ENCODE results near the gene SRM. TPM values are rescaled to one million over a fixed set of nuclear protein-coding genes. Genes with fewer than 3 reads are reported as not detected.
"Not testable (repeated sequence)": the region's sequence is repeated elsewhere in the genome, so short reads cannot be mapped to it uniquely, and the experiment has no call there.

Gene SRM
- total RNA-seq, 1 donor from 2014 or later = 139 TPM

DNA sequence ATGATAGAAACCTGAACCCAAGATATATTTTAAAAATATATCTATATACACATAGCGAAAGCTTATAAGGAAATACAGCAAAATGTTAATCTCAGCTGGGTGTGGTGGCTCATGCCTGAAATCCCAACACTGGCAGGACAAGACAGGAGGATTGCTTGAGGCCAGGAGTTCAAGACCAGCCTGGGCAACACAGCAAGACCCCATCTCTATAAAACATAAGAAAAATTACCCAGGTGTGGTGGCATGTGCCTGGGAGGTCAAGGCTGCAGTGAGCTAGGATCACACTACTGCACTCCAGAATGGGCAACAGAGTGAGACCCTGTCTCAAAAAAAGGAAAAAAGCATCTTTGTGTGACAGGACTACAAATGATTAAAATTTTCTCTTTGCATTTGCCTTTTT lies 6.0 kb upstream of the SRM start:
- no peak for DNase-seq (ENCODE audit: extremely low read depth, low read depth, low spot score)

DNA sequence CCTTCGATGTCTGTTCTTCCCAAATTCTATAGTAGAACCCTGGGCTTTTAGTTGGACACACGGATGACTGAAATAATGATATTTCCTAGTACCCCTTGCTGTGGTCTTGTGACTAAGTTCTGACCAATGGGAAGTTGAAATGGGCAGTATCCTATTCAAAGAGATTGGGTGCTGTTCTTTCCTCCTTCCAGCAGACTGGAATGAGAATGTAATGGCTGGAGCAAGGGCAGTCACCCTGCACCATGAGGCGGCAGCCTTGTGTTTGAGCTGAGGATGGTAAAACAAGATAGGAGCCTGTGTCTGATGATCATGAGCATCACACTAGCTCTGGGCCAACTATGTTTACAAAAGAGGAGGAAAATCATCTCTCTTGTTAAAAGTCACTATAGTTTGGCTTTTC lies 5.1 kb upstream of the SRM start:
- no peak for DNase-seq (ENCODE audit: extremely low read depth, low read depth, low spot score)

DNA sequence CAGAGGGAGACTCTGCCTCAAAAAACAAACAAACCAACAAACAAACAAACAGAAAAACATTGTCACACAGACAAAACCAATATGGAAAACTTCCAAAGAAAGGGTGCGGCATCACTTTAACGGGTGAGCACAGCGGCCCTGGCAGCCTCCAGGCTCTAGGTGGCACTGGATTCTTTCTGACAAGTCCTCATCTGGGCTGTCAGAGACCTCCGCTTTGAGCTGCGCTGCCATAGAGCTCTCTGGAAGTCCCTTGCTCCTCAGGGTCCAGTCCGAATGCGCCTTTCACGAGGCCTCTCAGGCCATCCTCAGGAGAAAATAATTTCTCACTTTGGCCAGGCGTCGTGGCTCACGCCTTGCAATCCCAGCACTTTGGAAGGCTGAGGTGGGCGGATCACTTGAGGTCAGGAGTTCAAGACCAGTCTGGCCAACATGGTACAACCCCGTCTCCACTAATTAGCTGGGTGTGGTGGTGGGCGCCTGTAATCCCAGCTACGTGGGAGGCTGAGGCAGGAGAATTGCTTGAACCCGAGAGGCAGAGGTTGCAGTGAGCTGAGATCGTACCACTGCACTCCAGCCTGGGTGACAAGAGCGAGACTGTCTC lies 4.2 kb upstream of the SRM start:
- DNase-seq (ENCODE audit: extremely low read depth, low read depth, low spot score) = not testable (repeated sequence)

DNA sequence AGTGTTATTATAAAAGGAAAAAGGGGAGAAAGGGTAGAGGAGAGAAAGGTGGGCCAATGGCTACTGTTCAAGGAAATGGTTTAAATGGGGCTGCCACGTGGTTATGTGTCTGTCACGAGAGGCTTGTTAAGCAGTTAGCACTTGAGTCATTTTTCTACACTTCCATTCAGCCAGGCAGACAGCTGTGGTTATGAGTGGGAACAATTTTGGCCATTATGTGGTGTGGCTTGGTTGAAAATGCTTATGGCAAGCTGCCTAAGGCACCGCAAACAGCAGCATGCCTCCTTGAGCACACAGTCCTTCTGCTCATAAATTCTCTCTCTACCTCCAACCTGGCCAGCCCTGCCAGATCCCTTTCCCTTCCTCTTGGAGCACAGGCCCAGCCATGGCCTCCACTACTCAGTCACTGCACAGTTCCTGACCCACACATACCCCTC lies 3.2 kb upstream of the SRM start:
- no peak for DNase-seq (ENCODE audit: extremely low read depth, low read depth, low spot score)

DNA sequence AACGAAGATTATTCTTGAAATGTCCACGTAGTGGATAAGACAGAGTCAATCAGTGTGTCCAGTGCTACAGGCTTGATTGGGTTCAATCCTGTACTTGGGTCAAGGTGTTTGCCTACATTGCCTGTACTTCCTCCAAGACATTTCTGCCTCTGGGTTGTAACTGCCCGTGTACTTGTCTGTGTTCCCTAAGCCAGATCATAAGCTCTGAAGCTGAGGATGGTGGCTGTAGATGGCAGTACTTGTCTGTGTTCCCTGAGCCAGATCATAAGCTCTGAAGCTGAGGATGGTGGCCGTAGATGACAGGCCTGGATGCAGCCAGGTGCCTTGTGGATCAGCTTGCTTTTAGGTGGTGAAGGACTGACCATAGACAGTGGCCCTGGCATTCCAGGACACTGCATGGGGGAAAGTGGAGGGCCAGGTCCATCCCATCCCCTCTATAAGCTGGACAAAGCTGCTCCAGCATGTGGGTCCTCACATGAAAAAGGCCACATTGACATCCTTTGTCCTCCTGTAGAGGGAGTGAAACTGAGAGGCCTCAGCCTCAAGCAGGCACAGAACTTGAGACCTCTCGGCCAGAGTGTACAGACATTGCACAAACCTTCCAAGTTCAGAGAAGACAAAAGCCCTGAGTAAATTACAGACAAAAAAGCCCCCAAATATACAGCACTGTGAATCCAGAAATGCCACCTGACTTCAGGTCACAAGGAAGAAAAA lies 2.0 kb upstream of the SRM start:
- no peak for DNase-seq (ENCODE audit: extremely low read depth, low read depth, low spot score)

DNA sequence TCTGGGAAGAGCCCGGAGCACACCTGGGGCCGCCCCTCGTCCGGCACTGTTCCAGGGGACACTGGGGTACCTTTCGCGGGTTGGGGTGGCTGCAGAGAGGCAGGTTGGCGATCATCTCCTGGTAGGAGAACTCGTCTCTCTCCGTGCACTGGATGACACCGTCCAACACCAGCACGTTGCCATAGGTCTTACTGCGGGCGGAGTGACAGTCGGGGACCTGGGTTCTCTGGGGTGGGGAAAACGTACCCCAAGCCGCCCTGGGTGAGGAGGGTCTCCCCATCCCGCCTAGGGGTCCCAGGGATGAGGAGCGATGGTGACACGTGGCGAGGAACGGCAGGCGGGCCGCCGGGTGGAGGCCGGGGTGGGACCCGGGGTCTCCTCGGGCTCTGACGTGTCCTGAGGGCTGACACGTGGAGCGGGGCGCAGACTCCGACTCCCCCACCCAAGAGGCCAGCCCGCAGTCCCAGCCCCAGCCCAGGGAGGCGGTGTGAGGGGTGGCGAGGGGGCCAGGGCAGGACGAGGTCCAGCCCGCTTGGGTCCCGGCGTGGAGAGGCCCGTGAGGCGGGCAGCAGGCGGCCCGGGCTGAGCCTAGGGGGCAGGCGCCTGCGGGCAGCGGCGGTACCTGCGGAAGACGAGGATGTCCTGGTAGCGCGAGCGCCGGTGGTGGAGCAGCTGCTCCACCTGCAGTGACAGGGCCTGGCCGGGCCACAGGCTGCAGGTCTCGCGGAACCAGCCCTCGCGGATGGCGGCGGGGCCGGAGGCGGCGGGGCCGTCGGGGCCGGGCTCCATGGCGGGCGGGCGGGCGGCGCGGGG lies 457 bp downstream of the SRM start:
- DNase-seq (ENCODE audit: extremely low read depth, low read depth, low spot score) = no peak

DNA sequence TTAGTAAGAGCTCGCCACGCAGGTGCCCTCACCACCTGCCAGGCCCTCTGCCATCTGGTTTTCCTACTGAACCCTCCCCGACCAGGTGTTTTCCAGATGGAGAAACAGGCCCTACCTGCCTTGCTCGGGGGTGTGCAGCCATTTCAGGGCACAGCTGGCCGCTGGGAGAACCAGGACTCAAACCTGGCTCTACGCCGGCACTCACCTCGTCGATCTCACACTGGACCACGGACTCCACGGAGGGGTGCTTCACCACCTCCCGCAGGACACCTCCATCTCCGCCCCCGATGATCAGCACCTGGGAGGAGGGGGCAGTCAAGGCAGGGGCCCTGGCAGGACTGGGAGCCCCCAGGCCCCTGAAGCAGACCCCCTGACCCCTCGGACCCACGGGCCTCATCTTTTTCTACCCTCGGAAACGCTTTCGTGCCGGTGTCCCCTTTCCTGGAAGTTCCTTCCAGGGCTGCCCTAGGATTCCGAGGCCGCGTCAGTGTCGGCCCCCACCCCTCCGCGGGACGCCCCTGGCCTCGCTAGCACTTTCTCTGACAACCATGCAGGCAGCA lies 1.1 kb downstream of the SRM start:
- DNase-seq (ENCODE audit: extremely low read depth, low read depth, low spot score) = no peak

DNA sequence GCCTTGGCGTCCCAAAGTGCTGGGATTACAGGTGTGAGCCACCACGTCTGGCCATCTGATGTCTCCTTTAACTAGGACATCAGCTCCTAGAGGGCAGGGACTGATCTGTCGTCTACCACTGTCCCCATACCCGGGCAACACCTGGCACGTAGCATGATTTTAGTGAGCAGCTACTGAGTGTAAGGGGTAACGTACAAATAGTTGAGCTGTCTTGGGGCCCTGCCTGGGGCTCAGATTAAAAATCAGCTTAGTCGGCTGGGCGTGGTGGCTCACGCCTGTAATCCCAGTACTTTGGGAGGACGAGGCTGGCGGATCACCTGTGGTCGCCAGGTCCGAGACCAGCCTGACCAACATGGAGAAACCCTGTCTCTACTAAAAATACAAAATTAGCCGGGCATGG lies 1.8 kb downstream of the SRM start:
- no peak for DNase-seq (ENCODE audit: extremely low read depth, low read depth, low spot score)

DNA sequence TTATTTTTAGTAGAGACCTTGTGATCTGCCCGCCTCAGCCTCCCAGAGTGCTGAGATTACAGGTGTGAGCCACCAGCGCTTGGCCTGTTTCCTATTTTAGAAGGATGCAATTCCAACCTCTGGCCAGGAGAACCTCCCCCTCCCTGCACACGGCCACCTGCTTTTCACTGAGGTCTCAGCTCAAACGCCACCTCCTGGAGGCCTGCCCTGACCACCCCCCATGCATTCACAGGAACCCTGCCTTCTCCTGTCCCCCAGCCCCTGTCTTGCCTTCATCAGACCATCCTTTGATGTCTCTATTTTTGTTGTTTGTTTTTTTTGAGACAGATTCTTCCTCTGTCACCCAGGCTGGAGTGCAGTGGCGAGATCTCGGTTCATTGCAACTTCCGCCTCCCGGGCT lies 2.3 kb downstream of the SRM start:
- DNase-seq (ENCODE audit: extremely low read depth, low read depth, low spot score) = no peak

DNA sequence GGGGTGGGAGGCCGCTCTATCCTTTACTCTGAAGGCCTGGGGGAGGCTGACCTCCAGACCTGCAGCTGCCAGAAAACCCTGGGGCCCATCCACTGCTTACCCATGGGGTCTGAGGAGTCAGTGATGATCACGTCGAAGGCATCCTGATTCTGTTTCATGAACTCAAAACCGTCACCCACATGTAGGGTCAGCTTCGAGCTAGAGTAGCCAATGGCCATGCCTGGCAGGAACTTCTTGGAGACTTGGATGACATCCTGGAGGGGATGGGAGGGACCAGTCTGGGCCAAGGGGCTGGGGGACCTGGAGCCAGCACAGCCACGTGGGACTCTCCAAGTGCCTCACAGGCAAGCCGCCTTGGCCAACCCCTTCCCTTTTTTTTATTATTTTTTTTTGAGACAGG lies 3.3 kb downstream of the SRM start:
- no peak for DNase-seq (ENCODE audit: extremely low read depth, low read depth, low spot score)

DNA sequence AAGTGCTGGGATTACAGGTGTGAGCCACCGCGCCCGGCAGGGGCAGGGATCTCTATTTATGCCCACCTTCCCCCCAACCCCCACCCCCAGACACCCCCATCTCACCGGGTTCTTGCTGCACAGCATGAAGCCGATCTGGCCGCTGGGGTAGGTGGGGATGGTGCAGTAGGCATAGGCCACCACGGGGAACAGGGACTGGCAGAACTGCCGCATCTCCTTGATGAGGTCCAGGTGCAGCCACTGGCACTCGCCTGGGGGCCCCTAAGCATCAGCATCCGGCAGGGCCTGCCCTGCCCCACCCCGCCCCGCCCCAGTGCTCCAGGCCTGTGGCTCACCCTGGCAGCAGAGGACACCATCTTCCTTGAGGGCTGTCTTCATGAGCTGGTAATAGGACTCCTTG lies 4.1 kb downstream of the SRM start:
- no peak for DNase-seq (ENCODE audit: extremely low read depth, low read depth, low spot score)

DNA sequence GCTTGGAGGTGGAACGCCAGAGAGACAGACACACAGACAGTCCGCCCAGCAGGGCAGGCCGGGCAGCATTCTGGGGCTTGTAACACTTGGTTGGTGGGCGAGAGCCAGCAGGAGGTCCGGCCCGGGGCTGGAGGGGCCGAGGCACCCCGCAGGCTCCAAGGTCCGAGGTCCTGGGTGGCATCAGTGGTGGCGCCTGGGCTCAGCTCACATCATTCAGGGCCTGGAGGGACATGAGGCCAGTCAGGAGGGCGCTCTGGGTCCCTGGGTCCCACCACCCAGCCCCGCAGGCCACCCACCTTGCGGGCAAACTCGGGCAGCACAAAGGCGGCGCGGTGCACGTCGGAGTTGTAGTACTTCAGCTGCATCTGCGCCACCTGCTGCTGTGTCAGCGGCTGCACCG lies 5.2 kb downstream of the SRM start:
- no peak for DNase-seq (ENCODE audit: extremely low read depth, low read depth, low spot score)

DNA sequence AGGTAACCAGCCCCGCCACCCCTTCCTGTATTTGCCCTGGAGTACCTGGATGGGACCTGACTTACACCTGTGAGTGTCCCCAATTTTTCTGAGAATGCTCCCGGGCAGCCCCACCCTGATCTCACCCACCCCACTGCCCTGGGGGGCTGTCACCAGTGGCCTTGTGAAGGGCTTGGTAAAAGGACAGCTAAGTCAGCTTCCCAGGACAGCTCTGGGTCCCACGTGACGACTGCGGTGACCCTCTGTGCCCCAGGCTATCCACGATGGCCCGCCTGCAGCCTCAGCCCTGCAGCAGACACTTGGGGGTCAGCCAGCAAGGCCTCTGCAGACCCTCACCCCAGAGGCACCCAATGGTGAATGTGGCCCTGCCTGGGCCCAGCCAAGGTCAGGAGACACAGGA lies 5.6 kb downstream of the SRM start:
- DNase-seq (ENCODE audit: extremely low read depth, low read depth, low spot score) = no peak

DNA sequence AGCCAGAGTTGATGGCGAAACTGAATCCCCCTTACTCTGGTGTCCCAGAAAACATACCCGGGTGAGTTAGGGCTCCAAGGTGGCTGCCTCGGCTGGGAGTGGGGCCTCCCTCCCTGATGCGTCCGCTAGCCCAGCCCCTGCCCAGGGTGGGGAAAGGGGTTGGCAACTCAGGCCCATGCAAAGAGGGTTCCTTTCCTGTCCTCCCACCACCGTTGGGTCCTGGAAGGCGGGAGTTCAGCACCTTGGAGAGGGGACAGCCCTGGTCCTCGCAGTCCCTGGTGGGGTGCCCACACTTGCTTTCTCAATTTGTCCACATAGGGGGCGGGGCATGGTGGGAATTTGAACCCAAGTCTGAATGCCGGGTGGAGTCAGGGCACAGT lies 6.1 kb downstream of the SRM start:
- no peak for DNase-seq (ENCODE audit: extremely low read depth, low read depth, low spot score)

DNA sequence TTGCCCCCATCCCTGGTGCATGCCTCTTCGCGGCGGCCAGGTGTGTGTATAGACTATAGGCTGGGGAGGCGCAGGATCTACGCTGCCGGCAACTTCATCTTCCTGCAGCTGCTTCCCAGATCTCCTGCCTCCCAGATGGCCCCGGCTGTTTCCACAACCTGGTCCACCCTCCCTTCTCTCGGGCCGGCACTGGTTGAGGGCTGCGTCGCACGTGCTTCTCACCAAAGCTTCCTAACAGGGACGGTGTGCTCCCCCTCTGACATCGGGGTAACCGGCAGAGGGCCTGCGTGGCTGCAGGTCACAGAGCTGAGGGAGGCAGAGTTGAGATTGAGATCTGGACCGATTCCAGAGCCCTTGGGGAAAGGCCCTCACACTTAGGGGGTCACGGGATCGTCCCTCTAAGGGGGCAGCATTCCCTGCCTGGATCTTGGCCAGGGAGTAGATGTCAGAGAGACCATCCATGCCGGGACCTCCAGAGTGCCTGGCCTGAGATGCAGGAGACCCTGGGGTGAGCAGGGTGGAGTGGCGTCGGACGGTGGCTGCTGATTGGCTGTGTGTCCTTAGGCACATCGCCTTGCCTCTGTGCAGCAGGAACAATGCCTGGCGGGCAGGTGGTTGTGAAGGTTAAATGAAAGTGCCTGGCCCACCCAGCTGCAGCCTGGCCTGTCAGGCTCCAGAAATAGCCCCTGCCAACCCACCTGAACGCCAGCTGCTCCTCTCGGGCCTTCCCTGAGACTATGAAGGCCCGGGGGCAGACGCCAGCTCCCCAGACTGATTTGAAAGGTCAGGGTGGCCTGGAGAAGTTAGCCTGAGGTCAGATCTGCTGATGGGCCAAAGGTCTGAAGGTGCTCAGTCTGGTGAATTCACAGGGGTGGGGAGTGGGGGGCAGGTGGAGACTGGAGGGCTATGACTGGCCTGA lies 6.7 kb downstream of the SRM start:
- no peak for DNase-seq (ENCODE audit: extremely low read depth, low read depth, low spot score)

DNA sequence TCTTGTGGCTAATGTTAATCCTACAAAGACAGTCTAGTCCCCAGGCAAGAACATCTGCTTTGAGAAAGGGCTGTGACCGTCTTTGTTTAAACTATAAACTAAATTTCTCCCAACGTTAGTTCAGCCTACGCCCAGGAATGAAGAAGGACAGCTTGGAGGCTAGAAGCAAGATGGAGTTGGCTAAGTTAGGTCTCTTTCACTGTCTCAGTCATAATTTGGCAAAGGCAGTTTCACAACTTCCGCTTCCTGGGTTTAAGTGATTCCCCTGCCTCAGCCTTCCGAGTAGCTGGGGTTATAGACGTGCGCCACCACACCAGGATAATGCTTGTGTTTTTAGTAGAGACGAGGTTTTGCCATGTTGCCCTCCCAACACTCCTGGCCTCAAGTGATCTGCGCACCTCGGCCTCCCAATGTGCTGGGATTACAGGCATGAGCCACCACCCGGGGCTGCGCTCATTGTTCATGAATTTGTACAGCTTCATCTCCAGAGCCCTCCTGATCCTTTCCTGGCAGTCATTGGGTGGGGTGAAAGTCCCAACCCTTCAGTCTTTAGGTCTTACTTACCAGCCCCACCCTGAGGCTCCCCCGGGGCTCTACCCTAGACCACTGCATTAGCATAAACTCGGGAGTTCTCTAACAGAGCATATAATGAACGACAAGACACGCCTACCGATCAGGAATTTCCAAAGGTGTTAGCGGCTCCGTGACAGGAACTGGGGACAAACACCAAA lies 7.9 kb downstream of the SRM start:
- no peak for DNase-seq (ENCODE audit: extremely low read depth, low read depth, low spot score)

DNA sequence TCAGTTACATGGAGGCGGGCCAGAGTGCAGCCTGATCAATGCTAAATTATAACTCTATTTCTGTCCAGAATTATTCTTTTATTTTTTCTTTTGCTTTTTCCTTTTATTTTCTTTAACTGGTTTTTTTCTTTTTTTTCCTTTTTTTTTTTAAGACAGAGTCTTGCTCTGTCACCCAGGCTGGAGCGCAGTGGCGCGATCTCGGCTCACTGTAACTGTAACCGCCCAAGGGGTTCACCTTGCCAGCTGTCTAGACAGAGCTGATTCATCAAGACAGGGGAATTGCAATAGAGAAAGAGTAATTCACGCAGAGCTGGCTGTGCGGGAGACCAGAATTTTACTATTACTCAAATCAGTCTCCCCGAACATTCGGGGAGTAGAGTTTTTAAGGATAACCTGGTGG lies 8.7 kb downstream of the SRM start:
- not testable (repeated sequence) for DNase-seq (ENCODE audit: extremely low read depth, low read depth, low spot score)

DNA sequence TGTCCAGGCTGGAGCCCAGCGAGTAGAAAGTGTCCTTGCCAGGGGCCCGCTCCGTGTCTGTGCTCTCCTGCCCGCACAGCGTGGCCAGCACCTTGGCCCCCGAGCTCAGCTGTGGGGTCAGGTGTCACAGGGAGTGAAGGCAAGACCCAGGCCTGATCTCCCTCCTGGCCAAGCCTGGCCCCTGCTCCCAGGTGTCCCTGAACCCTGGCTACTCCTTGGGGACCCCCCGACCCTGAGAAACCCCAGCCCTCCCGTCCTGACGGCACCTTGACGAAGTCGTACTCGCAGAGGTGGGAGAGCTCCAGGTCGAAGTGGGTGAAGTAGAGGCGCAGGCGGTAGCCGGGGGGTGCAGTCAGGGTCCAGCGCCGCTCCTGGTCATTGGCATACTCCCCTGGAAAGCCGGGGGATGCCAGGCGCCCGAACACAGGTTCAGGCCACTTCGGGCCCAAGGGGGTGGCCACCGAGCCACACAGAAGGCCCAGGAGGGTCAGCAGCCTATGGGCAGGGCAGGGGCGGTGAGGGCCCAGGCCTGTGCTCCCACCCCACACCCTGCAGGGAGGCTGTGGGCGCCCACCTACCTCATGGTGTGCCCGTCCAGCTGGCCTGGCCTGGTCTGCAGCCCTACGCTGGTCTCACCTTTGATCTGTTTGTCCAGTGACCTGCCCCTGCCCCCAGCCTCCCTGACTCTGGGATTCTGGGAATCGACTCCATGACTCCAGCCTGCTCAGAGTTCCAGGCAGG lies 13.0 kb downstream of the SRM start, which contains the start of gene MASP2:
MASP2 (minus strand) TSS at position 615 of the 741 bp plus-strand sequence; CDS start at position 583, 32 bp downstream.
- DNase-seq (ENCODE audit: extremely low read depth, low read depth, low spot score) = no peak

DNA sequence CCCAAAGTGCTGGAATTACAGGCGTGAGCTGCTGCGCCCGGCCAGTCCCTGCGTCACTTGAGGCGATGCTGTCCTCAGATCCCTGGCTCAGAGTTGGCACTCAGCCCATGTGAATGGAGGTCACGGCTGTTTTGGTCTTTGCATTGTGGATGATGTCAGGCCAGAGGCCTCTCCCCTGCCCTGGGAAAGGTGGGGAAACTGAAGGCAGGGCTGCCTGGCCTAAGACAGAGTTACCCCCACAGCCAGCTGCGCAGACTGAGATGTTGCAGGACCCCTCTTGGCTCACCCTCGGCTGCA lies 13.6 kb downstream of the SRM start:
- DNase-seq (ENCODE audit: extremely low read depth, low read depth, low spot score) = no peak

Data from glomerular endothelial cell (primary cell).